Endothelial cell of umbilical vein (primary cell): ENCODE measurements around the gene RRH. TPM values are rescaled to one million over a fixed set of nuclear protein-coding genes. Genes with fewer than 3 reads are reported as not detected.

ENCODE experiments used
- BruUV-seq: library from RNA; stranded (reverse); fragments of 400-500 nt; replicated peaks from 2 replicates; lab custom pipeline; 2021; lab: Mats Ljungman, UMichigan
- CTCF ChIA-PET: fragments of 300-600, 350-600 bp; sonication (Branson Sonifier 250); formaldehyde crosslinking; loops from one replicate; lab custom pipeline; 2021; ENCODE audit warnings: antibody characterized with exemption, inconsistent platforms; lab: Charles Lee
- POLR2A ChIA-PET: fragments of 300-600, 350-600 bp; sonication (Branson Sonifier 250); formaldehyde crosslinking; loops from one replicate; lab custom pipeline; 2021; ENCODE audit warnings: antibody characterized with exemption, inconsistent platforms; lab: Charles Lee
- DNase-seq: peaks from one replicate; pipeline ENCODE4 v3.0.0-alpha.2; 2011; ENCODE audit warnings: low read depth, low spot score
- FAIRE-seq: peaks from 2 replicates; lab custom pipeline; 2011; peaks lifted over from hg19 to GRCh38; lab: Jason Lieb, UNC
- H2AFZ ChIP-seq: 2 replicates; pipeline ENCODE4 v1.6.0; 2012; ENCODE audit warnings: low read depth, low read length, control low read depth, inconsistent platforms
- H3K27ac ChIP-seq: 2 replicates; pipeline ENCODE4 v1.5.1; 2011; ENCODE audit warnings: low read depth, mild to moderate bottlenecking, control low read depth, low read length, moderate library complexity; ENCODE audit not compliant: insufficient read depth
- H3K27me3 ChIP-seq, 2 experiments: 2 replicates each; pipeline versions ENCODE4 v1.6.0 to v1.6.1; 2011; ENCODE audit warnings: low read length in 2 of 2, mixed read lengths in 1 of 2; ENCODE audit not compliant: control insufficient read depth in 2 of 2, insufficient read depth in 2 of 2
- H3K36me3 ChIP-seq, 2 experiments: 2 replicates in 1 of 2; 3 replicates in 1 of 2; pipeline ENCODE4 v1.5.1; 2011; ENCODE audit warnings: low read length in 2 of 2, mild to moderate bottlenecking in 1 of 2, moderate library complexity in 1 of 2; ENCODE audit not compliant: control insufficient read depth in 2 of 2, insufficient read depth in 2 of 2; ENCODE audit errors: extremely low read depth in 1 of 2
- H3K4me1 ChIP-seq: 3 replicates; pipeline ENCODE4 v1.5.1; 2011; ENCODE audit warnings: mild to moderate bottlenecking, low read length; ENCODE audit not compliant: control insufficient read depth, insufficient read depth; ENCODE audit errors: extremely low read depth
- H3K4me2 ChIP-seq: 2 replicates; pipeline ENCODE4 v1.6.1; 2011; ENCODE audit warnings: low read length, control low read depth, mixed read lengths; ENCODE audit not compliant: insufficient read depth
- H3K4me3 ChIP-seq, 3 experiments: fragments of 200-600 bp in 1 of 3; sonication (generic), shearing (Covaris generic) in 1 of 3; replicated peaks in 1 of 3; 2 replicates each; pipeline ENCODE4 v1.5.1; 2011 to 2016; ENCODE audit warnings: control low read depth in 3 of 3, low read length in 3 of 3, mild to moderate bottlenecking in 2 of 3, inconsistent platforms in 1 of 3, low read depth in 1 of 3, moderate library complexity in 1 of 3; ENCODE audit not compliant: insufficient read depth in 1 of 3
- H3K79me2 ChIP-seq: 2 replicates; pipeline ENCODE4 v1.6.0; 2012; ENCODE audit warnings: low read length, inconsistent platforms; ENCODE audit not compliant: control insufficient read depth, insufficient read depth
- H3K9ac ChIP-seq: replicated peaks from 2 replicates; pipeline ENCODE3; 2011; ENCODE audit warnings: low read length, control low read depth; ENCODE audit not compliant: insufficient read depth; ENCODE audit errors: extremely low read depth
- H3K9me1 ChIP-seq: replicated peaks from 3 replicates; pipeline ENCODE4 v1.6.0; 2011; ENCODE audit warnings: mild to moderate bottlenecking, low read length; ENCODE audit not compliant: control insufficient read depth, insufficient read depth; ENCODE audit errors: extremely low read depth
- H3K9me3 ChIP-seq: replicated peaks from 2 replicates; pipeline ENCODE4 v1.5.1; 2012; ENCODE audit warnings: low read length, inconsistent platforms; ENCODE audit not compliant: control insufficient read depth, insufficient read depth
- H4K20me1 ChIP-seq: replicated peaks from 2 replicates; pipeline ENCODE3; 2011; ENCODE audit warnings: mild to moderate bottlenecking, low read length; ENCODE audit not compliant: control insufficient read depth, insufficient read depth; ENCODE audit errors: extremely low read depth
- EZH2 ChIP-seq: IDR thresholded peaks from 2 replicates; pipeline ENCODE4 v1.6.1; 2012; ENCODE audit warnings: borderline replicate concordance, low read depth, mild to moderate bottlenecking, moderate library complexity, low read length, inconsistent platforms; ENCODE audit not compliant: severe bottlenecking
- FOS ChIP-seq: IDR thresholded peaks from 2 replicates; pipeline ENCODE4 v1.6.1; 2011; ENCODE audit warnings: mild to moderate bottlenecking, low read length, moderate library complexity, borderline replicate concordance; ENCODE audit not compliant: insufficient read depth
- GATA2 ChIP-seq: IDR thresholded peaks from 2 replicates; pipeline ENCODE4 v1.7.0; 2011; ENCODE audit warnings: low read depth, mild to moderate bottlenecking, moderate library complexity, mixed read lengths, low read length; ENCODE audit not compliant: insufficient read length, insufficient read depth
- JUN ChIP-seq: IDR thresholded peaks from 2 replicates; pipeline ENCODE4 v1.6.1; 2011; ENCODE audit warnings: borderline replicate concordance, low read depth; ENCODE audit not compliant: insufficient read length, insufficient read depth
- MAX ChIP-seq: IDR thresholded peaks from 2 replicates; pipeline ENCODE4 v1.6.1; 2011; ENCODE audit not compliant: insufficient read depth, insufficient read length
- MYC ChIP-seq: IDR thresholded peaks from one replicate; pipeline ENCODE4 v1.6.1; 2011; ENCODE audit warnings: mild to moderate bottlenecking, low read depth, low read length
- POLR2A ChIP-seq: IDR thresholded peaks from 2 replicates; pipeline ENCODE4 v1.6.1; 2012; ENCODE audit warnings: low read depth, mild to moderate bottlenecking, control low read depth, low read length
- POLR2AphosphoS5 ChIP-seq: IDR thresholded peaks from 2 replicates; pipeline ENCODE4 v1.6.1; 2012; ENCODE audit warnings: low read depth, mild to moderate bottlenecking, control low read depth, low read length, moderate library complexity; ENCODE audit not compliant: insufficient read depth
- dilution Hi-C: fragments of 300-500 bp; cut with MboI; formaldehyde crosslinking; loops from one replicate; pipeline ENCODE4 v1.15.0; 2019; ENCODE audit warnings: low sequenced_read_pairs; ENCODE audit not compliant: extremely low pct_ligation_motif_present
- intact Hi-C: fragments of 100-400 bp; cut with micrococcal nuclease; formaldehyde crosslinking; loops from one replicate; pipeline ENCODE4 v1.10.0; 2022
- polyA plus RNA-seq, 4 experiments: library from polyadenylated mRNA; depleted of rRNA in 3 of 4; stranded (reverse) in 3 of 4; unstranded in 1 of 4; fragments of >200 nt; gene quantifications; 2 replicates each; pipeline versions ENCODE4 v1.2.1 to v1.2.3, GENCODE V29; 2011 to 2012; ENCODE audit warnings: missing spikeins in 1 of 4
- total RNA-seq: library from RNA; stranded (reverse); gene quantifications from 2 replicates; pipeline ENCODE4 v1.2.3, GENCODE V29; 2021
- TF ChIP-seq, protein P1 (sequence below), 2 donors: IDR thresholded peaks; 1 replicate in 1 of 2; 2 replicates in 1 of 2; pipeline ENCODE4 v1.5.1; 2011; ENCODE audit warnings: low read length in 2 of 2, mild to moderate bottlenecking in 2 of 2, moderate library complexity in 2 of 2, control low read depth in 1 of 2, inconsistent platforms in 1 of 2, low read depth in 1 of 2; ENCODE audit not compliant: insufficient read depth in 1 of 2; ENCODE audit errors: extremely low read depth in 1 of 2

The RRH gene
- total and polyA plus RNA-seq, 2 donors (not counting 3 experiments of a cell fraction or from before 2014, with no cell fraction given): 0.11 to 0.31 TPM

DNA sequence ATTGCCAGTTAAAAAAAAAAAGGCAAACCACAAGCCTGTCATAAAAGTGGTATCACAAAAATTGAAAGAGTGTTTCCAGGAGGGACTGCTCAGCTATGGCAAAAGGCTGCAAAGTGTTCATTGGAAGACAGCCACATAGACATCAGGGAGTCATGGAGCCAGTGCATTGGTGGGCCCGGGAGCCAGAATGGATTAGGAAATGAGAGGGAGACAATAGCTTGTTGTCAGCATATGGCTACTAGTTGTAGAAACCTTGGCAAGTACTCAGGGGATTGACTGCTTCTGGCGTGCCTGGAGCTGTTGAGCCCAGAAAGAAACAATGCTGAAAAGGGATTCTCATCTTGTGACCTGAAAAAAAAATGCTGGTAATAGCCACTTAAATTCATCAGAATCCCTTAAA, 7.2 kb upstream of the RRH start:
- no peak overlapping the region for H3K9ac ChIP-seq
- H3K9me3 ChIP-seq: no peaks in the 10 kb centered on the region
- no peak overlapping the region for H3K4me2 ChIP-seq
- TF ChIP-seq JUN: no peak
- TF ChIP-seq, protein P1, sequence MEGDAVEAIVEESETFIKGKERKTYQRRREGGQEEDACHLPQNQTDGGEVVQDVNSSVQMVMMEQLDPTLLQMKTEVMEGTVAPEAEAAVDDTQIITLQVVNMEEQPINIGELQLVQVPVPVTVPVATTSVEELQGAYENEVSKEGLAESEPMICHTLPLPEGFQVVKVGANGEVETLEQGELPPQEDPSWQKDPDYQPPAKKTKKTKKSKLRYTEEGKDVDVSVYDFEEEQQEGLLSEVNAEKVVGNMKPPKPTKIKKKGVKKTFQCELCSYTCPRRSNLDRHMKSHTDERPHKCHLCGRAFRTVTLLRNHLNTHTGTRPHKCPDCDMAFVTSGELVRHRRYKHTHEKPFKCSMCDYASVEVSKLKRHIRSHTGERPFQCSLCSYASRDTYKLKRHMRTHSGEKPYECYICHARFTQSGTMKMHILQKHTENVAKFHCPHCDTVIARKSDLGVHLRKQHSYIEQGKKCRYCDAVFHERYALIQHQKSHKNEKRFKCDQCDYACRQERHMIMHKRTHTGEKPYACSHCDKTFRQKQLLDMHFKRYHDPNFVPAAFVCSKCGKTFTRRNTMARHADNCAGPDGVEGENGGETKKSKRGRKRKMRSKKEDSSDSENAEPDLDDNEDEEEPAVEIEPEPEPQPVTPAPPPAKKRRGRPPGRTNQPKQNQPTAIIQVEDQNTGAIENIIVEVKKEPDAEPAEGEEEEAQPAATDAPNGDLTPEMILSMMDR (IDR thresholded peaks at IDR 0.05; ENCODE audit: extremely low read depth in 1 of 2, insufficient read depth in 1 of 2, low read depth in 1 of 2, low read length in 2 of 2): no peak
- TF ChIP-seq MYC: no peak
- TF ChIP-seq POLR2AphosphoS5: no peak
- TF ChIP-seq GATA2: no peak
- no peak for TF ChIP-seq FOS
- TF ChIP-seq EZH2: no peak
- no peak for TF ChIP-seq POLR2A
- TF ChIP-seq MAX: no peak
- ChIA-PET CTCF (interaction anchor here (1.6 kb wide), 1 partner anchor 117 kb away, joined by 3 read pairs; the partner anchor contains the start of gene CASP6), POLR2A (no interaction called here)
- H4K20me1 ChIP-seq: no peaks in the 10 kb centered on the region
- DNase-seq (no peak), FAIRE-seq (no peak)
- dilution Hi-C loops (no loop called here), intact Hi-C loops (no loop called here)
- H3K36me3 ChIP-seq: peaks cover 3 to 19% of the 10 kb centered on the region in 2 experiments
- no peaks in the 10 kb centered on the region for H3K27me3 ChIP-seq
- no peak overlapping the region for H3K27ac ChIP-seq
- no peaks in the 10 kb centered on the region for H3K9me1 ChIP-seq
- H2AFZ ChIP-seq: no peak overlapping the region
- peaks cover 13% of the 10 kb centered on the region for H3K4me1 ChIP-seq
- no TSS peak for BruUV-seq
- H3K4me3 ChIP-seq: no peak overlapping the region
- H3K79me2 ChIP-seq: peaks cover 28% of the 10 kb centered on the region
